IMR-90 (cell line): ENCODE data around the gene ATP2B2. TPM values are rescaled to one million over a fixed set of nuclear protein-coding genes. Genes with fewer than 3 reads are reported as not detected.

Experiments
- ATAC-seq: fragments of 200-7000 bp; cut with Tn5 transposase; 2 replicates; pipeline ENCODE4 v1.9.1; 2020; ENCODE audit warnings: low read depth, mild to moderate bottlenecking, moderate library complexity
- BruUV-seq: library from RNA; stranded (reverse); fragments of 400-500 nt; replicated peaks from 2 replicates; lab custom pipeline; 2021; lab: Mats Ljungman, UMichigan
- CTCF ChIA-PET: fragments of 300-600 bp; formaldehyde crosslinking; extraction: SDS; loops from one replicate; lab custom pipeline; 2021; ENCODE audit warnings: antibody characterized with exemption; lab: Yijun Ruan, JAX
- POLR2A ChIA-PET: fragments of 300-600 bp; sonication (Branson Sonifier 250); formaldehyde crosslinking; loops from one replicate; lab custom pipeline; 2022; ENCODE audit warnings: antibody characterized with exemption; ENCODE audit not compliant: unreplicated experiment; lab: Charles Lee
- DNase-seq: peaks from one replicate; pipeline ENCODE4 v3.0.0; 2013
- H2AFZ ChIP-seq: replicated peaks from 2 replicates; pipeline ENCODE3; 2013; ENCODE audit warnings: low read length, mild to moderate bottlenecking; ENCODE audit not compliant: poor library complexity
- H2AK5ac ChIP-seq: 2 replicates; pipeline ENCODE4 v1.6.1; 2013; ENCODE audit warnings: low read depth, low read length, inconsistent platforms
- H2AK9ac ChIP-seq: replicated peaks from 2 replicates; pipeline ENCODE3; 2013; ENCODE audit warnings: mild to moderate bottlenecking, low read depth, low read length, moderate library complexity; ENCODE audit not compliant: poor library complexity
- H2BK120ac ChIP-seq: 2 replicates; pipeline ENCODE4 v1.6.1; 2013; ENCODE audit warnings: low read depth, low read length, inconsistent platforms
- H2BK15ac ChIP-seq: 3 replicates; pipeline ENCODE4 v1.6.1; 2013; ENCODE audit warnings: low read depth, low read length, inconsistent platforms
- H2BK20ac ChIP-seq: 2 replicates; pipeline ENCODE4 v1.6.1; 2013; ENCODE audit warnings: low read depth, mild to moderate bottlenecking, inconsistent platforms, low read length, moderate library complexity
- H2BK5ac ChIP-seq: 2 replicates; pipeline ENCODE4 v1.6.1; 2013; ENCODE audit warnings: mild to moderate bottlenecking, low read depth, low read length, inconsistent platforms; ENCODE audit not compliant: poor library complexity, severe bottlenecking
- H3K14ac ChIP-seq: replicated peaks from 2 replicates; pipeline ENCODE4 v1.6.1; 2013; ENCODE audit warnings: low read depth, low read length, inconsistent platforms
- H3K18ac ChIP-seq: 2 replicates; pipeline ENCODE4 v1.6.1; 2013; ENCODE audit warnings: low read depth, low read length, control low read depth
- H3K23ac ChIP-seq: 2 replicates; pipeline ENCODE4 v1.6.1; 2013; ENCODE audit warnings: low read depth, low read length, inconsistent platforms
- H3K27ac ChIP-seq: 2 replicates; pipeline ENCODE4 v1.5.1; 2013; ENCODE audit warnings: mild to moderate bottlenecking, control low read depth, low read length; ENCODE audit not compliant: insufficient read depth
- H3K27me3 ChIP-seq: 2 replicates; pipeline ENCODE4 v1.6.1; 2013; ENCODE audit warnings: low read length; ENCODE audit not compliant: control insufficient read depth, insufficient read depth
- H3K36me3 ChIP-seq: 2 replicates; pipeline ENCODE4 v1.6.1; 2013; ENCODE audit warnings: low read length, mixed read lengths; ENCODE audit not compliant: control insufficient read depth, insufficient read depth
- H3K4ac ChIP-seq: 2 replicates; pipeline ENCODE4 v1.6.1; 2013; ENCODE audit warnings: low read depth, low read length, inconsistent platforms
- H3K4me1 ChIP-seq: 2 replicates; pipeline ENCODE4 v1.6.1; 2013; ENCODE audit warnings: low read length, mixed read lengths; ENCODE audit not compliant: control insufficient read depth, insufficient read depth
- H3K4me2 ChIP-seq: 2 replicates; pipeline ENCODE4 v1.6.1; 2013; ENCODE audit warnings: low read depth, mild to moderate bottlenecking, control low read depth, low read length, moderate library complexity
- H3K4me3 ChIP-seq: 2 replicates; pipeline ENCODE4 v1.5.1; 2013; ENCODE audit warnings: low read depth, mild to moderate bottlenecking, control low read depth, low read length, moderate library complexity; ENCODE audit not compliant: insufficient read depth
- H3K56ac ChIP-seq: 2 replicates; pipeline ENCODE4 v1.6.1; 2013; ENCODE audit warnings: low read length, inconsistent platforms; ENCODE audit not compliant: insufficient read depth; ENCODE audit errors: extremely low read depth
- H3K79me1 ChIP-seq, 2 experiments: 2 replicates each; pipeline ENCODE4 v1.6.1; 2013; ENCODE audit warnings: low read length in 2 of 2, inconsistent platforms in 1 of 2, low read depth in 1 of 2
- H3K9ac ChIP-seq: 2 replicates; pipeline ENCODE4 v1.6.1; 2013; ENCODE audit warnings: low read depth, low read length, control low read depth
- H3K9me1 ChIP-seq: 2 replicates; pipeline ENCODE4 v1.6.1; 2013; ENCODE audit warnings: low read length, inconsistent platforms; ENCODE audit not compliant: insufficient read depth
- H3K9me3 ChIP-seq: 2 replicates; pipeline ENCODE4 v1.6.1; 2013; ENCODE audit warnings: low read length; ENCODE audit not compliant: control insufficient read depth, insufficient read depth
- H4K20me1 ChIP-seq: 2 replicates; pipeline ENCODE4 v1.6.1; 2013; ENCODE audit warnings: low read length, inconsistent platforms; ENCODE audit not compliant: insufficient read depth
- H4K5ac ChIP-seq: 2 replicates; pipeline ENCODE4 v1.6.1; 2013; ENCODE audit warnings: mild to moderate bottlenecking, low read depth, low read length, control low read depth
- H4K8ac ChIP-seq, 2 experiments: 2 replicates each; pipeline ENCODE4 v1.6.1; 2013; ENCODE audit warnings: low read depth in 2 of 2, low read length in 2 of 2, control low read depth in 1 of 2, inconsistent platforms in 1 of 2
- H4K91ac ChIP-seq: 2 replicates; pipeline ENCODE4 v1.6.1; 2013; ENCODE audit warnings: low read depth, low read length, inconsistent platforms; ENCODE audit not compliant: insufficient read depth
- BHLHE40 ChIP-seq: fragments of 150-350 bp; IDR thresholded peaks from 2 replicates; pipeline ENCODE4 v1.6.1; 2016; ENCODE audit warnings: mild to moderate bottlenecking, low read depth, low read length
- CEBPB ChIP-seq: IDR thresholded peaks from 2 replicates; pipeline ENCODE4 v1.6.1; 2012; ENCODE audit warnings: low read depth, low read length, improper control_type of control experiment
- FOS ChIP-seq: fragments of 150-350 bp; IDR thresholded peaks from 2 replicates; pipeline ENCODE4 v1.6.1; 2016; ENCODE audit warnings: low read depth, low read length
- MXI1 ChIP-seq: IDR thresholded peaks from 2 replicates; pipeline ENCODE4 v1.6.1; 2012; ENCODE audit warnings: low read depth, mild to moderate bottlenecking, low read length, moderate library complexity, borderline replicate concordance
- POLR2A ChIP-seq: IDR thresholded peaks from 2 replicates; pipeline ENCODE4 v1.6.1; 2012; ENCODE audit warnings: mild to moderate bottlenecking, low read depth, low read length
- RCOR1 ChIP-seq: IDR thresholded peaks from 2 replicates; pipeline ENCODE4 v1.6.1; 2012; ENCODE audit warnings: mild to moderate bottlenecking, low read length, improper control_type of control experiment; ENCODE audit not compliant: insufficient replicate concordance
- RFX5 ChIP-seq: IDR thresholded peaks from 2 replicates; pipeline ENCODE4 v1.8.0; 2012; ENCODE audit warnings: low read depth, mild to moderate bottlenecking, low read length, moderate library complexity
- WGBS, 2 experiments: methylation state at CpG; one replicate each; pipeline versions ENCODE4 v1.1.5 to v1.1.7; 2013; ENCODE audit warnings: missing lambda C conversion rate in 2 of 2; ENCODE audit not compliant: insufficient read length in 1 of 2; ENCODE audit errors: extremely low coverage in 2 of 2; 5-methylcytosine and 5-hydroxymethylcytosine counted together
- dilution Hi-C: fragments of 300-500 bp; cut with HindIII; formaldehyde crosslinking; loops from one replicate; pipeline ENCODE4 v1.14.3; 2018; ENCODE audit warnings: low sequenced_read_pairs; ENCODE audit not compliant: unreplicated experiment
- in situ Hi-C: fragments of 300-500 bp; cut with MboI; formaldehyde crosslinking; loops from 3 replicates; pipeline ENCODE4 v1.14.3; 2019; ENCODE audit warnings: low sequenced_read_pairs, inconsistent platforms, mixed read lengths
- intact Hi-C: fragments of 100-400 bp; cut with micrococcal nuclease; formaldehyde crosslinking; loops from 2 replicates; pipeline ENCODE4 v1.10.0; 2022
- polyA plus RNA-seq, 3 experiments: library from polyadenylated mRNA; depleted of rRNA; stranded (reverse); fragments of >200 nt; gene quantifications; 2 replicates each; pipeline ENCODE4 v1.2.3, GENCODE V29; 2012; ENCODE audit warnings: low replicate concordance in 1 of 3
- total RNA-seq: library from RNA; depleted of rRNA; stranded (reverse); fragments of >200 nt; gene quantifications from 2 replicates; pipeline ENCODE4 v1.2.3, GENCODE V29; 2012
- TF ChIP-seq, protein P1 (sequence below): fragments of 150-350 bp; IDR thresholded peaks from 2 replicates; pipeline ENCODE4 v1.6.1; 2017; ENCODE audit warnings: mild to moderate bottlenecking, antibody characterized with exemption, low read length, low read depth

Gene ATP2B2
- total and polyA plus RNA-seq, 2 of the 4 experiments (the other 2 are of a cell fraction), result under 0.01 to 0.02 TPM

GRCh38 chr3:10328460-10329071 lies 176.8 kb downstream of the ATP2B2 start:
- H3K9me3 ChIP-seq, result 0 out of 2 replicates have a peak, but pooled peaks cover 2% of the 10 kb centered on the region
- H3K4me1 ChIP-seq, result no peaks in the 10 kb centered on the region
- H4K20me1 ChIP-seq, result no peaks in the 10 kb centered on the region
- H3K9ac ChIP-seq, result no peak overlapping the region
- no peak overlapping the region for H2BK20ac ChIP-seq
- peak overlapping the region; percentile 52 for H2AFZ ChIP-seq
- WGBS, 2 experiments, result 37% methylated on average over 15 of the region's 31 CpGs; no CpG with 5 or more reads in 1 of the 2 experiments
- H3K27ac ChIP-seq, result no peak overlapping the region
- H3K9me1 ChIP-seq, result peaks cover 3% of the 10 kb centered on the region; the same call in 1 of the 2 replicates
- H3K14ac ChIP-seq, result no peak overlapping the region
- no peak overlapping the region for H4K8ac ChIP-seq
- H3K79me1 ChIP-seq, result no peaks in the 10 kb centered on the region
- no peak overlapping the region for H2AK9ac ChIP-seq
- H3K4me3 ChIP-seq, result no peak overlapping the region
- DNase-seq (no peak), ATAC-seq (no peak)
- ChIA-PET CTCF (no interaction called here), POLR2A (no interaction called here)
- dilution Hi-C loops (no loop called here), in situ Hi-C loops (no loop called here), intact Hi-C loops (no loop called here)
- H2BK15ac ChIP-seq, result no peak overlapping the region
- H3K23ac ChIP-seq, result no peak overlapping the region
- no peak overlapping the region for H3K4me2 ChIP-seq
- no peak overlapping the region for H4K91ac ChIP-seq
- peaks cover 80% of the 10 kb centered on the region for H3K27me3 ChIP-seq
- H2BK5ac ChIP-seq, result no peak overlapping the region
- no peak overlapping the region for H2AK5ac ChIP-seq
- no peak overlapping the region for H3K4ac ChIP-seq
- no peak overlapping the region for H2BK120ac ChIP-seq
- no peaks in the 10 kb centered on the region for H3K36me3 ChIP-seq
- H3K56ac ChIP-seq, result no peak overlapping the region
- TF ChIP-seq CEBPB (no peak), RFX5 (no peak), MXI1 (no peak), BHLHE40 (no peak), RCOR1 (no peak), FOS (no peak), POLR2A (no peak)
- TF ChIP-seq, protein P1, sequence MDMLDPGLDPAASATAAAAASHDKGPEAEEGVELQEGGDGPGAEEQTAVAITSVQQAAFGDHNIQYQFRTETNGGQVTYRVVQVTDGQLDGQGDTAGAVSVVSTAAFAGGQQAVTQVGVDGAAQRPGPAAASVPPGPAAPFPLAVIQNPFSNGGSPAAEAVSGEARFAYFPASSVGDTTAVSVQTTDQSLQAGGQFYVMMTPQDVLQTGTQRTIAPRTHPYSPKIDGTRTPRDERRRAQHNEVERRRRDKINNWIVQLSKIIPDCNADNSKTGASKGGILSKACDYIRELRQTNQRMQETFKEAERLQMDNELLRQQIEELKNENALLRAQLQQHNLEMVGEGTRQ, result no peak
- H3K18ac ChIP-seq, result no peak overlapping the region
- H4K5ac ChIP-seq, result no peak overlapping the region
- BruUV-seq, result no TSS peak
